Mammary epithelial cell (primary cell): ENCODE measurements around the gene NUP42.

ENCODE experiments used
- EZH2 ChIP-seq: IDR thresholded peaks from 2 replicates; pipeline ENCODE4 v1.6.1; 2012; ENCODE audit warnings: low read length, inconsistent platforms, borderline replicate concordance
- TF ChIP-seq, protein P1 (sequence below), 2 donors: IDR thresholded peaks in 1 of 2; conservative IDR thresholded peaks in 1 of 2; 2 replicates each; pipeline ENCODE4 v1.5.1; 2011 to 2012; ENCODE audit warnings: inconsistent platforms in 2 of 2, low read length in 2 of 2, mild to moderate bottlenecking in 2 of 2, control low read depth in 1 of 2, low read depth in 1 of 2; ENCODE audit not compliant: insufficient read depth in 1 of 2; ENCODE audit errors: extremely low read depth in 1 of 2

DNA sequence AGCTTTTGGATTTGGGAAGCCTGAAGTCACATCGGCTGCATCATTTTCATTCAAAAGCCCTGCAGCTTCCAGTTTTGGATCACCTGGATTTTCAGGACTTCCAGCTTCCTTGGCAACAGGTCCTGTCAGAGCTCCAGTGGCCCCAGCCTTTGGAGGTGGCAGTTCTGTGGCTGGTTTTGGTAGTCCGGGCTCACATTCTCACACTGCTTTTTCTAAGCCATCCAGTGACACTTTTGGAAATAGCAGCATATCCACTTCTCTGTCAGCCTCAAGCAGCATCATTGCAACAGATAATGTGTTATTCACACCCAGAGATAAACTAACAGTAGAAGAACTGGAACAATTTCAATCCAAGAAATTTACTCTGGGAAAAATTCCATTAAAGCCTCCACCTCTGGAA, 18.5 kb downstream of the NUP42 start:
- TF ChIP-seq, protein P1, sequence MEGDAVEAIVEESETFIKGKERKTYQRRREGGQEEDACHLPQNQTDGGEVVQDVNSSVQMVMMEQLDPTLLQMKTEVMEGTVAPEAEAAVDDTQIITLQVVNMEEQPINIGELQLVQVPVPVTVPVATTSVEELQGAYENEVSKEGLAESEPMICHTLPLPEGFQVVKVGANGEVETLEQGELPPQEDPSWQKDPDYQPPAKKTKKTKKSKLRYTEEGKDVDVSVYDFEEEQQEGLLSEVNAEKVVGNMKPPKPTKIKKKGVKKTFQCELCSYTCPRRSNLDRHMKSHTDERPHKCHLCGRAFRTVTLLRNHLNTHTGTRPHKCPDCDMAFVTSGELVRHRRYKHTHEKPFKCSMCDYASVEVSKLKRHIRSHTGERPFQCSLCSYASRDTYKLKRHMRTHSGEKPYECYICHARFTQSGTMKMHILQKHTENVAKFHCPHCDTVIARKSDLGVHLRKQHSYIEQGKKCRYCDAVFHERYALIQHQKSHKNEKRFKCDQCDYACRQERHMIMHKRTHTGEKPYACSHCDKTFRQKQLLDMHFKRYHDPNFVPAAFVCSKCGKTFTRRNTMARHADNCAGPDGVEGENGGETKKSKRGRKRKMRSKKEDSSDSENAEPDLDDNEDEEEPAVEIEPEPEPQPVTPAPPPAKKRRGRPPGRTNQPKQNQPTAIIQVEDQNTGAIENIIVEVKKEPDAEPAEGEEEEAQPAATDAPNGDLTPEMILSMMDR (conservative IDR thresholded peaks at IDR 0.05 in 1 of 2, IDR thresholded peaks at IDR 0.05 in 1 of 2; ENCODE audit: extremely low read depth in 1 of 2, insufficient read depth in 1 of 2, low read depth in 1 of 2, low read length in 2 of 2) = no peak
- TF ChIP-seq EZH2 = no peak
